ENCODE data around the gene AMH.
A peak's percentile ranks its signal among the peaks of the same experiment; 100 is the strongest.

Gene AMH

GRCh38 chr19:2251106-2252054 lies 2.3 kb downstream of the AMH start:
- DNase-seq, result no peak

DNA sequence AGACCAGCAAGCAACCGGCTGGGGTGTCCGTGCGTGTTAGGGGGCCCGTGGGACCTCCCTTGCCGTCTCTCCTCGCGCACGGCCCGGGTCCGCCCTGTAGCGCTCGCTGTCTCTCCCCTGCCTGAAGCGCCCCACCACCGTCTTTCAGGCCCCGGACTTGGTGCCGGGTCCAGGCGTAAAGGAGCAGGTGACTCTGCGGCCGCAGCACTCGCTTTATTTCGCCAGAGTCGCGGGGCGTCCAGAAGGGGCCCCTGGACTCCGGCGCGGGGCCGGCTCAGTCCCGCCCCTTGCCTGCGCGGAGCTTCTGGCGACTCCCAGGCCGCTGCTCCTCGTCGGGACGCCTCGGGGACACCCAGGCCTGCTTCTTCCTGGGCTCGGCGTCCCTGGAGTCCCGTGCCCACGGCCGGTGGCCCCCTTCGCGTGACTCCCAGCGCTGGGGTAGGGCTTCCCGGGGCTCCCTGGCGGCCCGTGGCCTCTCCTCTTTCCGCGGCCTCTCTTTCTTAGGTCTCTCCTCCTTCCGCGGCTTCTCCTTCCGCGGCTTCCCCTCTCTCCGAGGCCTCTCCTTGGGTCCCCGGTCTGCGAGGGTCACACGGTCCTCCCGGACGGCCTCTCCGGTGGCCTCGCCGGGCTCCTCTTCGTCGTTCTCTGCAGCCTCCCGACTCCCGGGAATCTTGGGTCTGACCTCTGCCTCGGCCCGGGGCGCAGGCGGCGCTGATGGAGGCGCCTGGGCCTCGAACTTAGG lies 3.1 kb downstream of the AMH start:
- DNase-seq, result no peak

- DNase-seq, result no peak
Observed at GRCh38 chr19:2252797-2253105, 3.6 kb downstream of the AMH start.

- DNase-seq, result peak; percentile 53
Observed at GRCh38 chr19:2253106-2254063, 4.3 kb downstream of the AMH start.

DNA sequence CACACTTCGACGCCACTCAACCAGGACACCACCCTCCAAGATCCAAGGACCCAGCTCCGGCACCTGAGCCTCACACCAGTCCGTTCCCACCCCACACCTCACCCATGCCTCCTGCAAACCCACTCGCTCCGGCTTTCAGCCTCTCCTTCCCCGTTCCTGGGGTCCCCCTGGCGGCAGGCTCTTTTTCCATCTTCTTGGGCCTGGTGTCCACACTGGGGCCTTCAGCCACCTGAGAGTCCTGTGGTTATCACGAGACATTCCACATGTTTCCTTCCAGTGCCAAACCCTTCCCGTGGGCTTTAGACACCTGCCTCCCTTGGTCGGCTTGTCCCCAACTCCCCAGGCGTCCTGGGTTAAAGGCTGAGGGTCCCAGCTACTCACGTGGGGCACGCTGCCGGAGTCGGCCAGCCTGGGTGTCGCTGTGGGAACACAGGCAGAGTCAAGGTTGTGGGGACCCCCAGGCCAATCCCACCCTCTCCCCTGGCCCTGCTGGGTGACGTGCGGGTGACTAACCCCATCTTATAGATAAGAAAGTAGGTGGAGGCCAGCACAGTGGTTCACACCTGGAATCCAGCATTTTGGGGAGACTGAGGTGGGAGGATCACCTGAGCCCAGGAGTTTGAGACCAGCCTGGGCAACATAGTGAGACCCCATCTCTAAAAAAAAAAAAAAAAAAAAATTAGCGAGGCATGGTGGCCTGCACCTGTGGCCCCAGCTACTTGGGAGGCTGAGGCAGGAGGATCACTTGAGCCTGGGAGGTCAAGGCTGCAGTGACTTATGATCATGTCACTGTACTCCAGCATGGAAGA lies 5.1 kb downstream of the AMH start:
- no peak for DNase-seq

DNA sequence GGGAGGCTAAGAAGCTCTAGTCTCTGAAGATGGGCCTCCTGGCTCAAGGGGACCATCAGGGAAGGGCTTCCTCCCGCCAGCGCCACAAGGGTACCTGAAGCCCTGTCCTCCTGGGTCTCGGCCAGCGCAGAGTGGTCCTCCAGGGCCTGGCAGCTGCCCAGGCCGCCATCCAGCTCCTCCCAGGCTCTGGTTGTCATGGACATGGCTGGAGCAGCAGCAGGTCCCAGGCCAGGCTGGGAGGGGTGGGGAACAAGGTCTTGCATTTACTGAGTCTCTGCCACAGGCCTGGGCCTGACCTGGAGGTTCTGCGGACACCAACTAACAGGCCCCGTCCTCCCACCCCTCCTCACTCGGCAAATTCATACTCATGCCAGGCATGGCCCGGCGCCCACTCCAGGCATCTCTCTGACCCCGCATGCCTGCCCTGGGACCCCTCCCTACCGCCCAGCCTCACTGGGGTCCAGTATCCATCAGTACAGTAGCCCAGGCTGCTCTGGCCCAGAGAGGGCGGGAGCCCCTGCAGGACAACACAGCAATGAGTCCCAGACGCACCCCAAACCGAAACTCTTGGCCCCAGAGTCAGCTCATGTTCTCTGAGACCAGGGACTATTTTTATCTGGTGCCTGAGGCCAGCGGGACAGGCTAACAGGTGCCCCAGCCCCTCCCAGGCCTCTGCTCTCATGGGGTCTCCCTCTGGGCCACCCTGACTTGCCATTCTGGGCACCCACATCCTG lies 6.2 kb downstream of the AMH start:
- peak; percentile 49 for DNase-seq

DNA sequence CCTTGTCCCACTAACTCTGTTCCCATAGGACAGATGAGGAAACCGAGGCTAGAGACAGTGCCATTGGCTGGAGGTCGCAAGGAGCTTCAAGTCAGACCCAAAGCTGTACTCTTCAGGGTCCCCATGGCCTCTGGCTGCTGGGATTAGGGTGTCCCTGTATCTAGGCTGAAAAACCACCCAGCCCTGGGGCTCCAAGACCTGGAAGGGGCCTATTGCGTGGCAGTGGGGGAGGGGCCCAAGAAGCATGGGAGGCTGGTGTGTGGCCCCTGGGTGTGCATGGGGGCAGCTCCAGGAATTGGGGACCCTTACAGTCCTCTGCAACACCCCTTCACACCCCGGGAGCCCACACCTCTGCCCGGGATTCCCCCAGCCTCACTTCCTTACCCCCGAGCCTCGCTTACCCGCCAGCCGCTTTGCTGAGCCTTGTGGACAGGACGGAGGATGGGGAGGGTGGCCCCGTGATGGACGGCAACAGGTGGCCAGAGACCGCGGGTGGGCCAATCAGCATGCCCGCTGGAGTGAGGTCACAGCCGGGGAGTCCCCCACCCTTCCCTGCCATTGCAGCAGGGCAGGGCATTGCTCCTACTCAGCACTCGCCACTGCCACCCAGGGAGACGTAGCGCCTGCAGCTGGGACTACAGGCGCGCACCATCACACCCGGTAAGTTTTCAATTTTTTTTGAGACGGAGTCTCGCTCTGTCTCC lies 7.0 kb downstream of the AMH start, which contains the start of gene JSRP1:
Gene JSRP1, minus strand, starts transcription at position 436 of the 704 bp plus-strand sequence. CDS start 1,103 bp downstream, outside the sequence.
- DNase-seq, result peak; percentile 85

DNA sequence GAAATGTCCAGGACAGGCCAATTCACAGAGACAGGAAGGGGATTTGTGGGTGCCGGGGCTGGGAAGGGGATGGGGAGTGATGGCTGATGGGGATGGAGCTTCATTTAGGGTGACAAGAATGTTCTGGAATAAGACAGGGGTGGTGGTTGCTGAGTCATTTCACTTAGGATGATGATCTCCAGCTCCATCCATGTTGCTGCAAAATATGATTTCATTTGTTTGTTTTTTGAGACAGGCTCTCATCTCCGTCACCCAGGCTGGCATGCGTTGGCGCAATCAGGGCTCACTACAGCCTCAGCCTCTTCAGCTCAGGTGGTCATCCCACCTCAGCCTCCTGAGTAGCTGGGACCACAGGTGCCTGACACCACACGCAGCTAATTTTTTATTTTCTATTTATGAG lies 10.2 kb downstream of the AMH start:
- no peak for DNase-seq

DNA sequence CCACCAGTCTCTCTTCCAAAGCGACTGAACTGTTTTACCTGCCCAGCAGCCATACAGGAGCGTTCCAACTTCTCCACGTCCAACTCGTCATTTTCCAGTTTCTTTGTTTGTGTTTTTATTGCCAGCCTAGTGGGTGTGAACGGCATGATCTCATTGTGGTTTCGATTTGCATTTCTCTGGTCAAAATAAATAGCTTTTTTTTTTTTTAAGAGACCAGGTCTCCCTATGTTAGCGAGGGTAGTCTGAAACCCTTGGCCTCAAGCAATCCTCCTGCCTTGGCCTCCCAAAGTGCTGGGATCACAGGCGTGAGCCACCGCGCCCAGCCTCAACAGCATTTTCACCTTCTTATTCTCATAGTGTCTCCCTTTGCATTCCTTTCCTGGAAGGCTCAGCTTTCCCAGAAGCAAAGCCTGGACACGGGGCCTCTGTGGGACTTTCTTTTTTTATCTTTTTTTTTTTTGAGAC lies 11.2 kb downstream of the AMH start:
- peak; percentile 60 for DNase-seq

- peak; percentile 66 for DNase-seq
Observed at GRCh38 chr19:2261438-2262172, 12.5 kb downstream of the AMH start.

DNA sequence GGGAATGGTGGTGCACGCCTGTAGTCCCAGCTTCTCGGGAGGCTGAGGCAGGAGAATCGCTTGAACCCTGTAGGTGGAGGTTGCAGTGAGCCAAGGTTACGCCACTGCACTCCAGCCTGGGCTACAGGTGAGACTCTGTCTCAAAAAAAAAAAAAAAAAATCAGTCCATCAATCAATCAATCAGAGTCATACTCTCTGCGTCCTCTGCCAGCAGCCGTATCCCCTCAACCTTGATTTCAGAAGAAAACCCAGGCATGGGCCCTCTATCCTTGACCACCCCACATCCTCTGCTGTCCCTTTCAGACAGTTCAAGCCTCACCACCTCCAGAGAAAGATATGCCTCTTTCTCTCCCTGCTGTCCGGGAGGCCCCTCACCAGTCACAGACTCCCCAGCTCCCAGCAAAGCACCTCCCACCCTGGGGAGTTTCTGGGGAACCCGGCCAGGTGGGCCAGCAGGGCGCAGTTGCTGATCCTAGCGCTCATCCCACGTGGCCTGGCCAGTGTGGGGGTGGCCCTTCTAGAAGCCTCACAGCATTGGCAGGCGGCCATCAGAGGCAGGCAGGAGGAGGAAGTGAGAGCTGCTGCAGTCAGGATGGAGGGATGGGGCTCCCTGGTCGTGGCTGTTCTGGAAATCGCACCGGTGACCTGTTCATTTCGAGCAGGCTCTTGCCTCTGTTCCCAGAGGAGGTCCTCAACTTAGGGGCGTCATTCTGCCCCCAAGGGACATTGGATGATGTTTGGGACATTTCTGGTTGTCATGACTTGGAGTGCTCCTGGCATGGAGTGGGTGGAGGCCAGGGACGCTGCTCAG lies 17.3 kb downstream of the AMH start:
- peak; percentile 98 for DNase-seq

DNA sequence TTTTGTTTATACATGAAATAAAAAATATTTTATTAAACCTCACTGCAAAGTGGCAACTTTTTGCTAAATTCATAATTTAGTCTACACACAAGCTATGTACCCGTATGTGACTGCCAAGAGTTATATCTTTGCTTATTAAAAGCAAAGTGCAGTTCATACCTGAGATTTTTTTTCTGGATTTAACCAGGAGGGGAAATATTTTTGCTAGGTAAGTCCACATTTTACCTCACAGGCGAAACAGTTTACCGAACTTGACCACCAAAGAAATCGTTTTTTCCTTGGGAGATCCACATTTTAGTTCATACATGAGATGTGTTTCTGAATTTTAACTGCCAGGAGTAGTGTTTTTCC lies 19.3 kb downstream of the AMH start:
- DNase-seq, result no peak

GRCh38 chr19:2268861-2269243 lies 19.7 kb downstream of the AMH start:
- DNase-seq, result no peak

DNA sequence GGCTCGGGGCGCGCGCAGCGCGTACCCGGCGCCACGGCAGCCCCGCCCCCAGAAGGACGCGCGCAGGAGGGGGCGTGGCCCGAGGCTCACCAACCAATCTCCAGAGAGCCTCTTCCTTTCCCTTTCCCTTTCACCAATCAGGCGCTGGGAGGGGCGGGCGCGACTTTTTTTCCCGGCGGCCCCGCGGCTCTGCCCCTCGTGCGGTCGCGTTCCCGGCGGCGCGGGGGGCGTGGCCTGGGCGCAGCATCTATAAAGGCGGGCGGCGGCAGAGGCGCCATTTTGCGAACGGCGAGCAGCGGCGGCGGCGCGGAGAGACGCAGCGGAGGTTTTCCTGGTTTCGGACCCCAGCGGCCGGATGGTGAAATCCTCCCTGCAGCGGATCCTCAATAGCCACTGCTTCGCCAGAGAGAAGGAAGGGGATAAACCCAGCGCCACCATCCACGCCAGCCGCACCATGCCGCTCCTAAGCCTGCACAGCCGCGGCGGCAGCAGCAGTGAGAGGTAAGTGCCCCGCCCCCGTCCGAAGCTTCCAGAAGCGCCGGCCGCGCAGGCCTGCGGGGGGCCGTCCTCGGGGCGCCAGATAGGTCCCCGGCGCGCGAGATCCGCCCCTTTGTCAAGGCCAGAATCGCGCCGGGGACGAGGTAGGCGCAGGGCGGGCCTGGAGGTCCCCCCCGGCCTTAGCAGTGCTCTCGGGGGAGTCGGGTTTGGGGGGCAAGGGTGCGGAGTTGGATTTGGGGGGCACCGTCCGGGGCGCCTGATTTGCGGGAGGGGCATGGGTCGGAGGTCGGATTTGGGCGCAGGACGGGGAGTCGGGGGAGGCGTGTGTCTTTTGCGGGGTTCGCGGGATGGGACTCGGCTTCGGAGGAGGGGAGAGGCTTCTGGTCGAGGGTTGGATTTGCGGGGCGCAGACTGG lies 20.4 kb downstream of the AMH start:
- peak; percentile 97 for DNase-seq

- no peak for DNase-seq
Observed at GRCh38 chr19:2270157-2270422, 21.0 kb downstream of the AMH start.

DNA sequence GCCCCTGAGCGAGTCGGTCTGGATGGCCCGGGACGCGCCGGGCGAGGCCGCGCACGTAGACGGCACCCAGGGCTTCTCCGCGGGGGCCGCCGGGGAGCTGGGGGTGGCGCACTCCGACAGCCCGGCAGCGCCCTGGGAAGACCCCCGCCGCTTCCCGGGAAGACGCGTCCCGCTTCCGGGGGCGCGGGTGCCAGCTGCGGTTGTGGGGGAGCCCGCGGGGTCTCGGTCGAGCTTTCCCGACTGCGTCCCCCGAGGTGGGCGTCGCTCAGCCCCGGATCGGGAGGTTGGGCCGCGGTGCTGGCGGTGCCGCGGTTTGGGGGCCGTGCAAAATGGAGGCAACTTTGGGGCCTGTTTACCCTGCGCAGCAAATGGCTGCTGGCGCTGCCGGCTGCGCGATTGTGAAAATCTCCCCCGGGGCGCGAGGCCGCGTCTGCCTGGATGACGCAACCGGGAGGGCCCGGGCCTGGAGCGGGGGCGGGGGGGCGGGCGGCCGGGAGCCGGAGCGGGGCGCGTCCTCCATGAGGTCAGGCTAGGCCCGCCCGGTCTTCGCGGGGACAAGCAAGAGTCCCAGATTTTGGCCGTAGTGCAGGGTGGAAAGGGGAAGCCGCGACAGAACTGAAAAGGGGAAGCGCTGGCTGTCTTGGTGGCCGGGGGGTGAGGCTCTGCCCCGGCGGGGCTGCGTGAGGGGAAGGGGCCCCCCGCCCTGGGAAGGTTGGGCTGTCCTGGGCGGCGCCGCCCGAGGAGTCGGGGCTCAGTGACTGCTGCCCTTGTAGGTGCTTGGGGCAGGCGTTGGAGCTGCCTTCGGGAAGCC lies 21.5 kb downstream of the AMH start:
- peak; percentile 78 for DNase-seq

All from RPMI8226 (cell line).